Neuronal stem cell (in vitro differentiated cells): ENCODE measurements around the gene TMEM205.

Experiments used
- DNase-seq: peaks from one replicate; pipeline ENCODE4 v3.0.0-alpha.2; 2013; ENCODE audit warnings: low spot score
- H2AFZ ChIP-seq: one replicate; pipeline ENCODE4 v1.6.1; 2013; ENCODE audit warnings: mild to moderate bottlenecking, low read length, inconsistent platforms
- H2AK5ac ChIP-seq: 2 replicates; pipeline ENCODE4 v1.6.1; 2013; ENCODE audit warnings: low read depth, mild to moderate bottlenecking, inconsistent platforms, low read length, moderate library complexity, mixed read lengths
- H2BK120ac ChIP-seq: 2 replicates; pipeline ENCODE4 v1.6.1; 2013; ENCODE audit warnings: low read depth, mild to moderate bottlenecking, inconsistent platforms, low read length, moderate library complexity, mixed read lengths
- H2BK12ac ChIP-seq: one replicate; pipeline ENCODE4 v1.6.1; 2013; ENCODE audit warnings: low read length, inconsistent platforms
- H2BK15ac ChIP-seq: 2 replicates; pipeline ENCODE4 v1.6.1; 2013; ENCODE audit warnings: mild to moderate bottlenecking, low read length, inconsistent platforms, mixed read lengths
- H2BK5ac ChIP-seq: one replicate; pipeline ENCODE4 v1.6.1; 2013; ENCODE audit warnings: inconsistent platforms, mild to moderate bottlenecking, low read length, moderate library complexity
- H3K14ac ChIP-seq: one replicate; pipeline ENCODE4 v1.6.1; 2013; ENCODE audit warnings: low read length, inconsistent platforms
- H3K18ac ChIP-seq: 2 replicates; pipeline ENCODE4 v1.6.1; 2013; ENCODE audit warnings: low read length, inconsistent platforms
- H3K23ac ChIP-seq: 2 replicates; pipeline ENCODE4 v1.6.1; 2013; ENCODE audit warnings: low read depth, mild to moderate bottlenecking, mixed read lengths, low read length, inconsistent platforms; ENCODE audit not compliant: poor library complexity
- H3K27ac ChIP-seq: replicated peaks from 3 replicates; pipeline ENCODE4 v1.5.1; 2013; ENCODE audit warnings: low read length, inconsistent platforms
- H3K27me3 ChIP-seq, 3 experiments: 2 replicates each; pipeline ENCODE4 v1.6.1; 2013; ENCODE audit warnings: low read length in 3 of 3, mild to moderate bottlenecking in 2 of 3, inconsistent platforms in 1 of 3, low read depth in 1 of 3, mixed read lengths in 1 of 3, moderate library complexity in 1 of 3; ENCODE audit not compliant: control insufficient read depth in 3 of 3, insufficient read depth in 3 of 3
- H3K36me3 ChIP-seq, 2 donors: replicated peaks in 1 of 2; 2 replicates each; pipeline ENCODE4 v1.6.1; 2013; ENCODE audit warnings: low read length in 2 of 2; ENCODE audit not compliant: control insufficient read depth in 2 of 2, insufficient read depth in 2 of 2
- H3K4ac ChIP-seq: 2 replicates; pipeline ENCODE4 v1.6.1; 2013; ENCODE audit warnings: inconsistent platforms, mild to moderate bottlenecking, low read length, moderate library complexity
- H3K4me1 ChIP-seq, 2 donors: 1 replicate in 1 of 2; 2 replicates in 1 of 2; pipeline ENCODE4 v1.6.1; 2013; ENCODE audit warnings: low read length in 2 of 2, low read depth in 1 of 2; ENCODE audit not compliant: control insufficient read depth in 2 of 2, insufficient read depth in 1 of 2
- H3K4me2 ChIP-seq: one replicate; pipeline ENCODE4 v1.6.1; 2013; ENCODE audit warnings: mild to moderate bottlenecking, low read length, inconsistent platforms; ENCODE audit not compliant: insufficient read depth, poor library complexity, severe bottlenecking
- H3K4me3 ChIP-seq, 2 donors: 2 replicates each; pipeline ENCODE4 v1.5.1; 2013; ENCODE audit warnings: low read length in 2 of 2, mild to moderate bottlenecking in 2 of 2, inconsistent platforms in 1 of 2, moderate library complexity in 1 of 2
- H3K79me1 ChIP-seq: one replicate; pipeline ENCODE4 v1.6.1; 2013; ENCODE audit warnings: low read depth, mild to moderate bottlenecking, inconsistent platforms, low read length, moderate library complexity
- H3K9ac ChIP-seq: one replicate; pipeline ENCODE4 v1.6.1; 2013; ENCODE audit warnings: mild to moderate bottlenecking, low read depth, low read length, inconsistent platforms; ENCODE audit not compliant: poor library complexity
- H3K9me3 ChIP-seq, 2 donors: replicated peaks in 1 of 2; 2 replicates each; pipeline versions ENCODE3 to v1.6.1; 2013; ENCODE audit warnings: low read length in 2 of 2, mild to moderate bottlenecking in 2 of 2, inconsistent platforms in 1 of 2, low read depth in 1 of 2, mixed read lengths in 1 of 2, moderate library complexity in 1 of 2; ENCODE audit not compliant: control insufficient read depth in 2 of 2, insufficient read depth in 1 of 2
- H4K8ac ChIP-seq: one replicate; pipeline ENCODE4 v1.6.1; 2013; ENCODE audit warnings: low read depth, mild to moderate bottlenecking, inconsistent platforms, low read length, moderate library complexity
- H4K91ac ChIP-seq: one replicate; pipeline ENCODE4 v1.6.1; 2013; ENCODE audit warnings: low read length, low read depth, mild to moderate bottlenecking, inconsistent platforms; ENCODE audit not compliant: poor library complexity
- WGBS, 2 donors: extraction: QIAGEN DNeasy Blood & Tissue Kit; methylation state at CpG; one replicate each; pipeline ENCODE4 v1.1.7; 2013; ENCODE audit warnings: missing lambda C conversion rate in 2 of 2, mixed read lengths in 1 of 2; ENCODE audit not compliant: insufficient read length in 2 of 2, insufficient replicate concordance in 1 of 2; ENCODE audit errors: extremely low coverage in 2 of 2; 5-methylcytosine and 5-hydroxymethylcytosine counted together

The TMEM205 gene

GRCh38 chr19:11338569-11339253 is 7.4 kb downstream of the TMEM205 start:
- DNase-seq: no peak
- H3K4me3 ChIP-seq: peak overlapping the region; percentile 63 to 82
- H3K18ac ChIP-seq: peak overlapping the region; percentile 84
- H3K14ac ChIP-seq: no peak overlapping the region
- no peak overlapping the region for H2BK5ac ChIP-seq
- H2AK5ac ChIP-seq: peak overlapping the region; percentile 60
- no peak overlapping the region for H4K91ac ChIP-seq
- H2AFZ ChIP-seq: peak overlapping the region; percentile 98
- peaks cover 0 to 7% (median 0%) of the 10 kb centered on the region in 3 experiments for H3K27me3 ChIP-seq
- H3K36me3 ChIP-seq: peaks cover 6 to 16% of the 10 kb centered on the region in 2 donors
- peak overlapping the region; percentile 81 for H3K23ac ChIP-seq
- peak overlapping the region; percentile 85 for H3K4me2 ChIP-seq
- H2BK12ac ChIP-seq: peak overlapping the region; percentile 82
- no peak overlapping the region for H2BK120ac ChIP-seq
- H3K79me1 ChIP-seq: no peaks in the 10 kb centered on the region
- WGBS, 2 donors: no CpG with 5 or more reads among the region's 21 CpGs
- no peak overlapping the region for H3K27ac ChIP-seq
- no peaks in the 10 kb centered on the region for H3K9me3 ChIP-seq
- peak overlapping the region; percentile 87 for H3K9ac ChIP-seq
- H4K8ac ChIP-seq: no peak overlapping the region
- H2BK15ac ChIP-seq: peak overlapping the region; percentile 6
- H3K4me1 ChIP-seq: peaks cover 2 to 6% of the 10 kb centered on the region in 2 donors
- H3K4ac ChIP-seq: no peak overlapping the region

DNA sequence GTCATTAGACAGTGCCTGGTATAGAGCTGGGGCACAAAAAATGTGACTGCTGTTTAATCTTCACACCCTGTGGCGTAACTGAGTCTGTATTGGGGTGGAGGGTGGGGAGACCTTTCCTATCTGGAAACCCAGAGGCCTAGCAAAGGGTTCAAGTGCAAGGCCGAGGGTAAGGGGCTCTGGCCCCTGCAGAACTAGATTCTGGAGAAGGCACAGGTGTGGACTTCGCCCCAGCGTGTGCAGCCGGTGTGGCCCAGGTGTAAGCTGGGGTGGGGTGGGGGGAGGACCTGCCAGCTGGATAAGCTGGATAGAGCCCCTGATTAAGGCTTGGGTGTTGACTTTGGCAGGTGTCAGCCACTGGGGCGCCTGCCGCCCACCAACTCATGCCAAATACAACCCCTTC is 7.9 kb downstream of the TMEM205 start:
- Histone ChIP-seq H2BK120ac (no peak overlapping the region), H3K14ac (no peak overlapping the region), H3K27me3 (peaks cover 0 to 7% (median 0%) of the 10 kb centered on the region in 3 experiments), H3K36me3 (peaks cover 6 to 16% of the 10 kb centered on the region in 2 donors), H3K23ac (no peak overlapping the region), H3K18ac (no peak overlapping the region), H3K4me1 (peaks cover 2 to 6% of the 10 kb centered on the region in 2 donors), H4K8ac (no peak overlapping the region), H3K9ac (no peak overlapping the region), H3K4ac (no peak overlapping the region), H3K4me2 (no peak overlapping the region), H2BK5ac (no peak overlapping the region), H3K79me1 (no peaks in the 10 kb centered on the region), H2BK12ac (no peak overlapping the region), H3K4me3 (no peak overlapping the region), H3K9me3 (no peaks in the 10 kb centered on the region), H2BK15ac (peak overlapping the region; percentile 6), H3K27ac (no peak overlapping the region), H2AK5ac (no peak overlapping the region), H4K91ac (no peak overlapping the region), H2AFZ (no peak overlapping the region)
- DNase-seq: no peak
- WGBS, 2 donors: no CpG with 5 or more reads among the region's 7 CpGs

DNA sequence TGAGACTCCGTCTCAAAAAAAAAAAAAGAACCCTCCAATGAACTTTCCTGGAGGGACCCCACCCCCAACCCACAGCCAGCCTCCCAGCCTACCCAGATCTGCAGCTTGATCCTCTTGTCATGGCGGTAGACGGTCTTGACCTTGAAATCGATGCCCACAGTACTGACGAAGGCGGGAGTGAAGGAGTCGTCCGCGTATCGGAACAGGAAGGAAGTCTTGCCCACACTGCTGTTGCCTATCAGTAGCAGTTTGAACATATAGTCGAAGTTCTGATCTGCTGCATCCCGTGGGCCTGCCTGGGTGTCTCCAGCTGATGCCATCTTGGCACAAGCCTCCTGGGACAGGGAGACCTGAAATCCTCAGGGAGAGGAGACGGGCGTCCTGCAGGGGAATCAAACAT is 9.0 kb downstream of the TMEM205 start:
- no peak overlapping the region for H3K14ac ChIP-seq
- no peak for DNase-seq
- no peak overlapping the region for H3K18ac ChIP-seq
- no peak overlapping the region for H2AK5ac ChIP-seq
- no peak overlapping the region for H2BK12ac ChIP-seq
- H3K4ac ChIP-seq: no peak overlapping the region
- H4K91ac ChIP-seq: no peak overlapping the region
- H3K27ac ChIP-seq: no peak overlapping the region
- H3K4me1 ChIP-seq: peaks cover 2 to 6% of the 10 kb centered on the region in 2 donors
- WGBS, 2 donors: no CpG with 5 or more reads among the region's 14 CpGs
- no peak overlapping the region for H2AFZ ChIP-seq
- H2BK5ac ChIP-seq: no peak overlapping the region
- no peaks in the 10 kb centered on the region for H3K9me3 ChIP-seq
- H2BK120ac ChIP-seq: no peak overlapping the region
- H3K27me3 ChIP-seq: peaks cover 0 to 7% (median 0%) of the 10 kb centered on the region in 3 experiments
- no peak overlapping the region for H3K4me2 ChIP-seq
- H3K36me3 ChIP-seq: peaks cover 6 to 21% of the 10 kb centered on the region in 2 donors
- H4K8ac ChIP-seq: no peak overlapping the region
- H3K23ac ChIP-seq: no peak overlapping the region
- no peak overlapping the region for H3K9ac ChIP-seq
- no peak overlapping the region for H3K4me3 ChIP-seq
- no peak overlapping the region for H2BK15ac ChIP-seq
- H3K79me1 ChIP-seq: no peaks in the 10 kb centered on the region

DNA sequence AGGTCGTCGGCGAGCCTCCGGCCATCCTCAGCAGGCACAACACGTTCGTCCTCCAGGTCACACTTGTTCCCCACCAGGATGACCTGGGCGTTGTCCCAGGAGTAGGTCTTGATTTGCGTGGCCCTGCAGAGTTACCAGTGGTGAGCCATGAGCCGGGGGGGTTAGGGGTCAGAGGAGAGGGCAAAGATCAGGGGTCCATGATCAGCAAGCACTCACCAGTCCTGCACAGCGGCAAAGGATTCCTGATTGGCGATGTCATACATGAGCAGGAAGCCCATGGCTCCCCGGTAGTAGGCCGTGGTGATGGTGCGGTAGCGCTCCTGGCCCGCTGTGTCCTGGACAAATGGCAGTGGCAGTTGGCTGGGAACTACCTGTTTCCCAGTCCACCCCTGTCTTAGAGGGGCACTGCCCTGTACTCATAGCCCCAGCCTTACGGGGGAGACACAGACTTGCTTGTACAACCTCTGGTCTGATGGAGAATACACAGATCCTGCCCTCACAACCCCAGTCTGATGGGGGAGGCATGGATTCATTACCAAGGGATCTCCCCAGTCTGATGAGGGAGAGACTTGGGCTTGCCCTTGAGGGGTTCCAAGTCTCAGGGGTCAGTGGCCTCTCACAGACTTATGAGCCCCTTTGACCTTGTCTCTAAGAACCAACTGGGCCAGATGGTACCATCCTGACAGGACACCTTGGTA is 10.5 kb downstream of the TMEM205 start:
- H2AK5ac ChIP-seq: no peak overlapping the region
- peak overlapping the region; percentile 12 for H2BK15ac ChIP-seq
- no peak overlapping the region for H3K27ac ChIP-seq
- H3K9me3 ChIP-seq: no peaks in the 10 kb centered on the region
- H2BK12ac ChIP-seq: peak overlapping the region; percentile 16
- H3K18ac ChIP-seq: peak overlapping the region; percentile 64
- no peak overlapping the region for H4K8ac ChIP-seq
- no peak overlapping the region for H3K4ac ChIP-seq
- DNase-seq: no peak
- no peaks in the 10 kb centered on the region for H3K79me1 ChIP-seq
- no peak overlapping the region for H3K4me3 ChIP-seq
- no peak overlapping the region for H2BK5ac ChIP-seq
- H4K91ac ChIP-seq: no peak overlapping the region
- no CpG with 5 or more reads among the region's 17 CpGs for WGBS, 2 donors
- peaks cover 2 to 6% of the 10 kb centered on the region in 2 donors for H3K4me1 ChIP-seq
- peaks cover 0 to 7% (median 0%) of the 10 kb centered on the region in 3 experiments for H3K27me3 ChIP-seq
- peak overlapping the region; percentile 44 for H3K14ac ChIP-seq
- peaks cover 2 to 18% of the 10 kb centered on the region in 2 donors for H3K36me3 ChIP-seq
- H2BK120ac ChIP-seq: no peak overlapping the region
- H2AFZ ChIP-seq: no peak overlapping the region
- no peak overlapping the region for H3K9ac ChIP-seq
- H3K4me2 ChIP-seq: no peak overlapping the region
- peak overlapping the region; percentile 73 for H3K23ac ChIP-seq
